HepG2 (cell line): ENCODE results near the gene RGS6.

Experiments
- NBN ChIP-seq: fragments of 450-650 bp; conservative IDR thresholded peaks from 2 replicates; pipeline ENCODE4 v1.6.1; 2017
- POLR2A ChIP-seq, 2 experiments: IDR thresholded peaks; 2 replicates each; pipeline ENCODE4 v1.6.1; 2011; ENCODE audit warnings: low read depth in 2 of 2, low read length in 2 of 2, mild to moderate bottlenecking in 1 of 2, moderate library complexity in 1 of 2; ENCODE audit not compliant: insufficient read depth in 1 of 2
- YY1 ChIP-seq: IDR thresholded peaks from 2 replicates; pipeline ENCODE4 v1.6.1; 2011; ENCODE audit warnings: low read length, low read depth, moderate library complexity, mild to moderate bottlenecking; ENCODE audit not compliant: insufficient read depth, insufficient replicate concordance
- ZNF138 ChIP-seq: sonication (generic); formaldehyde crosslinking; IDR thresholded peaks from 2 replicates; pipeline ENCODE4 v1.5.0; 2020; ENCODE audit warnings: mild to moderate bottlenecking, low read depth, missing genetic modification reagents
- ZNF564 ChIP-seq: sonication (generic); formaldehyde crosslinking; IDR thresholded peaks from 2 replicates; pipeline ENCODE4 v1.8.1; 2023; ENCODE audit warnings: mild to moderate bottlenecking, missing genetic modification reagents
- TF ChIP-seq, protein P1 (sequence below): sonication (generic); formaldehyde crosslinking; IDR thresholded peaks from 2 replicates; pipeline ENCODE4 v1.5.0; 2020; ENCODE audit warnings: mild to moderate bottlenecking, missing genetic modification reagents, moderate library complexity
- TF ChIP-seq, protein P2 (sequence below): sonication (generic); formaldehyde crosslinking; IDR thresholded peaks from 2 replicates; pipeline ENCODE4 v1.4.0; 2020; ENCODE audit warnings: missing genetic modification reagents
- TF ChIP-seq, protein P3 (sequence below): sonication (generic); formaldehyde crosslinking; IDR thresholded peaks from 2 replicates; pipeline ENCODE4 v1.5.0; 2020; ENCODE audit warnings: missing genetic modification reagents, mild to moderate bottlenecking, borderline replicate concordance

DNA sequence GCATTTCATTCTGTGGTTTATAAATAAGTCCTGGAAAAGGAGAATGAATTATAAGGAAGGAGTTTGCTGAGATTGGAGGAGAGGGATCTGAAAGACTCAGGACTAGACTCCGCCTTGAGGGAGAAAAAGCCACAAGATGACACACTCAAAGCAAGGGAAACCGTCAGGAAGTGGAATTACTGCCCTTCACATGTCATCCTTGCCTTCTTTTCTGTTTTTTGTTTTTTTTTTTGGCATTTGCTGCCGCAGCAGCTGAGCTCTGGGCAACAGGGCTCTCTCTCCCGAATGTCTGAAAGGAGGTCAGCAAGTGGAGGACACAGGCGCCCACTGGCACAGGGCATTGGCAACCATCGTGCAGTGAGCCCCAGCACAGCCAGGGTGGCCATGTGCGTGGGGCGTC lies 616.8 kb downstream of the RGS6 start:
- TF ChIP-seq NBN = no peak
- no peak for TF ChIP-seq POLR2A (IDR thresholded peaks at IDR 0.05; ENCODE audit: insufficient read depth in 1 of 2, low read depth in 2 of 2, low read length in 2 of 2)
- no peak for TF ChIP-seq YY1
- TF ChIP-seq, protein P1, sequence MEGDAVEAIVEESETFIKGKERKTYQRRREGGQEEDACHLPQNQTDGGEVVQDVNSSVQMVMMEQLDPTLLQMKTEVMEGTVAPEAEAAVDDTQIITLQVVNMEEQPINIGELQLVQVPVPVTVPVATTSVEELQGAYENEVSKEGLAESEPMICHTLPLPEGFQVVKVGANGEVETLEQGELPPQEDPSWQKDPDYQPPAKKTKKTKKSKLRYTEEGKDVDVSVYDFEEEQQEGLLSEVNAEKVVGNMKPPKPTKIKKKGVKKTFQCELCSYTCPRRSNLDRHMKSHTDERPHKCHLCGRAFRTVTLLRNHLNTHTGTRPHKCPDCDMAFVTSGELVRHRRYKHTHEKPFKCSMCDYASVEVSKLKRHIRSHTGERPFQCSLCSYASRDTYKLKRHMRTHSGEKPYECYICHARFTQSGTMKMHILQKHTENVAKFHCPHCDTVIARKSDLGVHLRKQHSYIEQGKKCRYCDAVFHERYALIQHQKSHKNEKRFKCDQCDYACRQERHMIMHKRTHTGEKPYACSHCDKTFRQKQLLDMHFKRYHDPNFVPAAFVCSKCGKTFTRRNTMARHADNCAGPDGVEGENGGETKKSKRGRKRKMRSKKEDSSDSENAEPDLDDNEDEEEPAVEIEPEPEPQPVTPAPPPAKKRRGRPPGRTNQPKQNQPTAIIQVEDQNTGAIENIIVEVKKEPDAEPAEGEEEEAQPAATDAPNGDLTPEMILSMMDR = no peak
- no peak for TF ChIP-seq ZNF138 (CRISPR knock-in tag)
- TF ChIP-seq ZNF564 (CRISPR knock-in tag) = no peak
- TF ChIP-seq, protein P2, sequence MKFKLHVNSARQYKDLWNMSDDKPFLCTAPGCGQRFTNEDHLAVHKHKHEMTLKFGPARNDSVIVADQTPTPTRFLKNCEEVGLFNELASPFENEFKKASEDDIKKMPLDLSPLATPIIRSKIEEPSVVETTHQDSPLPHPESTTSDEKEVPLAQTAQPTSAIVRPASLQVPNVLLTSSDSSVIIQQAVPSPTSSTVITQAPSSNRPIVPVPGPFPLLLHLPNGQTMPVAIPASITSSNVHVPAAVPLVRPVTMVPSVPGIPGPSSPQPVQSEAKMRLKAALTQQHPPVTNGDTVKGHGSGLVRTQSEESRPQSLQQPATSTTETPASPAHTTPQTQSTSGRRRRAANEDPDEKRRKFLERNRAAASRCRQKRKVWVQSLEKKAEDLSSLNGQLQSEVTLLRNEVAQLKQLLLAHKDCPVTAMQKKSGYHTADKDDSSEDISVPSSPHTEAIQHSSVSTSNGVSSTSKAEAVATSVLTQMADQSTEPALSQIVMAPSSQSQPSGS (CRISPR knock-in tag) = no peak
- TF ChIP-seq, protein P3, sequence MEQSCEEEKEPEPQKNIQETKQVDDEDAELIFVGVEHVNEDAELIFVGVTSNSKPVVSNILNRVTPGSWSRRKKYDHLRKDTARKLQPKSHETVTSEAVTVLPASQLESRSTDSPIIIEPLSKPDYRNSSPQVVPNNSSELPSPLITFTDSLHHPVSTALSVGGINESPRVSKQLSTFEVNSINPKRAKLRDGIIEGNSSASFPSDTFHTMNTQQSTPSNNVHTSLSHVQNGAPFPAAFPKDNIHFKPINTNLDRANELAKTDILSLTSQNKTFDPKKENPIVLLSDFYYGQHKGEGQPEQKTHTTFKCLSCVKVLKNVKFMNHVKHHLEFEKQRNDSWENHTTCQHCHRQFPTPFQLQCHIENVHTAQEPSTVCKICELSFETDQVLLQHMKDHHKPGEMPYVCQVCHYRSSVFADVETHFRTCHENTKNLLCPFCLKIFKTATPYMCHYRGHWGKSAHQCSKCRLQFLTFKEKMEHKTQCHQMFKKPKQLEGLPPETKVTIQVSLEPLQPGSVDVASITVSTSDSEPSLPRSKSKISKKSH (CRISPR knock-in tag) = no peak
